ENCODE data around the gene LHFPL3. TPM values are rescaled to one million over a fixed set of nuclear protein-coding genes. Genes with fewer than 3 reads are reported as not detected.

LHFPL3 gene
- total RNA-seq, 1 experiment from 2014 or later: not detected

GRCh38 chr7:104873401-104873800 is 545.0 kb downstream of the LHFPL3 start:
- TF ChIP-seq CTCF (conservative IDR thresholded peaks at IDR 0.05; ENCODE audit: low read depth, low read length): no peak
- no peak for TF ChIP-seq EZH2 (IDR thresholded peaks at IDR 0.05; ENCODE audit: borderline replicate concordance, low read depth, low read length, poor library complexity, severe bottlenecking)

GRCh38 chr7:104878577-104878976 is 550.2 kb downstream of the LHFPL3 start:
- Histone ChIP-seq H3K4me3 (ENCODE audit: low read depth, low read length, poor library complexity, severe bottlenecking) (no peak overlapping the region), H3K27ac (ENCODE audit: low read depth, low read length, poor library complexity, severe bottlenecking) (no peak overlapping the region), H3K4me1 (ENCODE audit: insufficient read depth, low read length, poor library complexity, severe bottlenecking) (peaks cover 8% of the 10 kb centered on the region), H3K9me3 (ENCODE audit: low read depth, low read length, poor library complexity, severe bottlenecking) (no peaks in the 10 kb centered on the region), H3K36me3 (ENCODE audit: insufficient read depth, low read length, poor library complexity, severe bottlenecking) (no peaks in the 10 kb centered on the region), H3K27me3 (replicated peaks; ENCODE audit: insufficient read depth, low read depth, low read length, poor library complexity) (peaks cover 4% of the 10 kb centered on the region)
- TF ChIP-seq CTCF (conservative IDR thresholded peaks at IDR 0.05; ENCODE audit: low read depth, low read length) (no peak), EZH2 (IDR thresholded peaks at IDR 0.05; ENCODE audit: borderline replicate concordance, low read depth, low read length, poor library complexity, severe bottlenecking) (no peak)
- ChIA-PET CTCF (no interaction called here), POLR2A (ENCODE audit: low non-redundant PET) (no interaction called here)
- DNase-seq (ENCODE audit: low spot score): no peak
- BruUV-seq (replicated peaks): no TSS peak
- intact Hi-C loops (cut with micrococcal nuclease; ENCODE audit: unreplicated experiment): no loop called here

More at GRCh38 chr7:104873401-104873800, 545.0 kb downstream of the LHFPL3 start:
- Histone ChIP-seq H3K4me1 (ENCODE audit: insufficient read depth, low read length, poor library complexity, severe bottlenecking) (no peaks in the 10 kb centered on the region), H3K36me3 (ENCODE audit: insufficient read depth, low read length, poor library complexity, severe bottlenecking) (no peaks in the 10 kb centered on the region), H3K4me3 (ENCODE audit: low read depth, low read length, poor library complexity, severe bottlenecking) (no peak overlapping the region), H3K9me3 (ENCODE audit: low read depth, low read length, poor library complexity, severe bottlenecking) (no peaks in the 10 kb centered on the region), H3K27ac (ENCODE audit: low read depth, low read length, poor library complexity, severe bottlenecking) (no peak overlapping the region), H3K27me3 (replicated peaks; ENCODE audit: insufficient read depth, low read depth, low read length, poor library complexity) (peaks cover 4% of the 10 kb centered on the region)
- no TSS peak for BruUV-seq (replicated peaks)
- intact Hi-C loops (cut with micrococcal nuclease; ENCODE audit: unreplicated experiment): no loop called here
- ChIA-PET POLR2A (ENCODE audit: low non-redundant PET) (no interaction called here), CTCF (interaction anchor here (1.1 kb wide), 1 partner anchor 10 kb away, joined by 3 read pairs; no protein-coding TSS in a partner anchor)
- no peak for DNase-seq (ENCODE audit: low spot score)

- ChIA-PET CTCF (interaction anchor here (0.5 to 2.1 kb wide), 6 partner anchors 10 to 706 kb away, joined by 3 to 28 read pairs (median 5); no protein-coding TSS in a partner anchor), POLR2A (ENCODE audit: low non-redundant PET) (interaction anchor here (0.6 kb wide), 1 partner anchor 572 kb away, joined by 3 read pairs; no protein-coding TSS in a partner anchor)
- intact Hi-C loops (cut with micrococcal nuclease; ENCODE audit: unreplicated experiment): loop anchor here (2.0 to 5.0 kb wide), 2 partner anchors 36 to 704 kb away; no protein-coding TSS in a partner anchor
- Histone ChIP-seq H3K27ac (ENCODE audit: low read depth, low read length, poor library complexity, severe bottlenecking) (no peak overlapping the region), H3K36me3 (ENCODE audit: insufficient read depth, low read length, poor library complexity, severe bottlenecking) (no peaks in the 10 kb centered on the region), H3K4me3 (ENCODE audit: low read depth, low read length, poor library complexity, severe bottlenecking) (no peak overlapping the region), H3K27me3 (replicated peaks; ENCODE audit: insufficient read depth, low read depth, low read length, poor library complexity) (no peaks in the 10 kb centered on the region), H3K4me1 (ENCODE audit: insufficient read depth, low read length, poor library complexity, severe bottlenecking) (peaks cover 22% of the 10 kb centered on the region), H3K9me3 (ENCODE audit: low read depth, low read length, poor library complexity, severe bottlenecking) (no peaks in the 10 kb centered on the region)
- DNase-seq (ENCODE audit: low spot score): no peak
- BruUV-seq (replicated peaks): no TSS peak
- TF ChIP-seq EZH2 (IDR thresholded peaks at IDR 0.05; ENCODE audit: borderline replicate concordance, low read depth, low read length, poor library complexity, severe bottlenecking) (no peak), CTCF (conservative IDR thresholded peaks at IDR 0.05; ENCODE audit: low read depth, low read length) (no peak)
Measured at GRCh38 chr7:104883248-104883717, 554.9 kb downstream of the LHFPL3 start.

Data from A673 (cell line).